Measurements from ENCODE around the gene PLSCR2.
"Not testable (repeated sequence)": the region's sequence is repeated elsewhere in the genome, so short reads cannot be mapped to it uniquely, and the experiment has no call there.

Gene PLSCR2

DNA sequence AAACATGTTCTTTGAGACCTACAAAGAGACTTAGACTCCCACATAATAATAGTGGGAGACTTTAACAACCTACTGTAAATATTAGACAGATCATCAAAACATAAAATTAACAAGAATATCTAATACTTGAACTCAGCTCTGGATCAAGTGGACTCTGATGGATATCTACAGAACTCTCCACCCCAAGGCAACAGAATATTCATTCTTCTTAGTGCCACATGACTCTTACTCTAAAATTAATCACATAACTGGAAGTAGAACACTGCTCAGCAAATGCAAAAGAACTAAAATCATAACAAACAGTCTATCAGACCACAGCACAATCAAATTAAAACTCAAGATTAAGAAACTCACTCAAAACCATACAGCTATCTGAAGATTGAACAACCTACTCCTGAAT lies 15.9 kb upstream of the PLSCR2 start:
- DNase-seq = no peak

- DNase-seq = no peak
Observed at GRCh38 chr3:146476094-146476740, 6.9 kb upstream of the PLSCR2 start.

- not testable (repeated sequence) for DNase-seq
Observed at GRCh38 chr3:146474976-146475375, 5.6 kb upstream of the PLSCR2 start.

- no peak for DNase-seq
Observed at GRCh38 chr3:146473726-146474125, 4.4 kb upstream of the PLSCR2 start.

DNA sequence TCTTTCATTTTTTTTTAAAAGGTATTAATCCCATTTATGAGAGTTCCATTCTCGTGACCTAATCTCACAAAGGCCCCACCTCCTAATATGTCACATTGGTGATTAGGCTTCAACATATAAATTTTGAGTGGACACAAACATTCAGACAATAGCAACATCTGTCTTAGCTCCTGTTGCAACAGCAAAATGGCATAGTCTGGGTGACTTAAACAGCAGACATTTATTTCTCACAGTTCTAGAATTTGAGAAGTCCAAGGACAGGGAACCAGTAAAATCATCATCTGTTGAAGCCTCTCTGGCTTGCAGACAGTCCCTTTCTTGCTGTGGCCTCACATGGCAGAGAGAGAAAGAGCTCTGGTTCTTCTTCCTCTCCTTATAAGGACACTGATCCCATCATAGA lies 3.2 kb upstream of the PLSCR2 start:
- no peak for DNase-seq

DNA sequence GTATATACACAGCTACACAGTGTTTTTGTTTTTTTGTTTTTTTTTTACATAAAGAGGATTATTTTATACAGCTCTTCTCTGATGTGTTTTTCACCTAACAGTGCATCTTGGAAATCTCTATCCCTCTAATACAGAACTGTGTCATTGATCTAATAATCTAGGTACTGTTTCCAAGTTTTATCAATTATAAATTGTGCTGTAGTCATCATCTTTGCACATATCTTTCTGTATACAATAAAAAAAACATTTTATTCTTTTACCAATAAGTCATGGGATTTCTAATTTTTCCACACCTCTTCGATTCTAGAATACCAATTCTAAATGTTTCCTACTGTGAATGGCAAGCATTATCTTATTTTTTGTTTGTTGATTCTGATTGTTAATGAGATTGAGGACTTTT lies 1.7 kb upstream of the PLSCR2 start:
- DNase-seq = no peak

GRCh38 chr3:146470425-146470990 lies 1.1 kb upstream of the PLSCR2 start:
- peak; percentile 50 for DNase-seq

DNA sequence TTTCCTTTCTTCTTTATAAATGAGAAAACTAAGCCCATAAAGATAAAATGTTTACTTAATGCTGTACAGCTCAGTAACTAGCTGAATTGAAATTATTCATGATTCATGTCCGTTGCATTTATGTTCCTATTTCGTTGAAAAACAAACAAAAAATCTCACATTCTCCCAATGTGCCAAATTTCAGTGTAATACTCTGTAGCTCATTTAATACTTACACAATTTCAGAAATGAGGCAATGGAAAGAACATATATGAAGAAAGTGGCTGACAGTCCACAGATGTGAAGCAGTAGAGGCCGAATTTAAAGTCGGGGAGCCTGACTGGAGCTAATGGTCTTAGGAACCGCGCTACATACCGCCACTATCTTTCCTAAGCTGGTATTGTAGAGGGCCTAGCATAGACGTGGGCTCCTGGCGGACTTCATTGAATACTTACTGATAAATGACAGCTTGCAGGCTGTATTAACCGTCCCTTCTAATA lies 651 bp downstream of the PLSCR2 start:
- DNase-seq = no peak

GRCh38 chr3:146468234-146468633 lies 1.1 kb downstream of the PLSCR2 start:
- DNase-seq = no peak

GRCh38 chr3:146466604-146467003 lies 2.8 kb downstream of the PLSCR2 start:
- DNase-seq = no peak

DNA sequence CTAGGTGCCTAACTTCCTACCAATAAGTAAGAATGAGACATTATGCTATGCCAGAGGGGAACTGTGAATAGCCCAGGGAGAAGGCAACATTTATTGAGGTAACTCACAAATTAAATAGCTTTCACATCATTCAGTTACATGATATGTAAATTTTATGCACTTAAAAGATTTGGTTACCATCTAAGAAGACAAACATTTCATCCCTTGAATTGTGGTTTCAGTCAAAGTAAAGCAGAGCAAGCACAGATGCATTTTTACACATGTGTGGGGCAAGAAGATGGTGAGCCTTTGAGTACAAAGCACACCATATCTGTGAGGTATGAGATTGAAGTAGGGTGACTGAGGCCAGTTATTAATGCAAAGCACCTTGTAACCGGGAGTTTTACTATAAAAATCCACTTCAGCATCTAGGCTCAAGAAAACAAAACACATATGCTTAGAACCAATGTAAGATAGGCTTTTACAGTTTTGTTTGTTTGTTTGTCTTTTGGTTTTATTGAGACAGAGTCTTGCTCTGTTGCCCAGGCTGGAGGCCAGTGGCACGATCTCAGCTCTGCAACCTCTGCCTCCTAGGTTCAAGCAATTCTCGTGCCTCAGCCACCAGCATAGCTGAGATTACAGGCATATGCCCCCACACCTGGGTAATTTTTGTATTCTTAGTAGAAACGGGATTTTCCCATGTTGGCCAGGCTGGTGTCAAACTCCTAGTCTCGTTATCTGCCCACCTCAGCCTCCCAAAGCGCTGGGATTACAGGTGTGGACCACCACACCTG lies 3.5 kb downstream of the PLSCR2 start:
- DNase-seq = no peak

DNA sequence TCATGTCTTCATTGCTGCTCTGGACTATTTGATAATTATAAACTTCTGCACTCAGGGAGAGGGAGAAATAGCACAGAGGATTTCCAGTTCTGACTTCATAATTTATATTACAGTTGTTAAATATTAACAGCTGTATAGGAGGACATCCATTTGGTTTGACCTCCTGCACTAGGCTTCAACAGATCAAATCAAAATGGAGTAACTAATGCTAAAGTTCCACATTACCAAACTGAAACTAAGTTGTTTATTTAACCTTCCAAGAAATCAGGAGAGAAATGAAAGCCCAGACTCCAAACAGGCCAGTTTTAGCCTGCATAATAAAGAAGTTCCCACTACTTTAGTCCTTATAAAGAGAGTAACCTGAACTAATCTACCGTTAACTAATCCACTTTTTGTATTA lies 4.6 kb downstream of the PLSCR2 start:
- no peak for DNase-seq

GRCh38 chr3:146464005-146464595 lies 5.3 kb downstream of the PLSCR2 start:
- no peak for DNase-seq

DNA sequence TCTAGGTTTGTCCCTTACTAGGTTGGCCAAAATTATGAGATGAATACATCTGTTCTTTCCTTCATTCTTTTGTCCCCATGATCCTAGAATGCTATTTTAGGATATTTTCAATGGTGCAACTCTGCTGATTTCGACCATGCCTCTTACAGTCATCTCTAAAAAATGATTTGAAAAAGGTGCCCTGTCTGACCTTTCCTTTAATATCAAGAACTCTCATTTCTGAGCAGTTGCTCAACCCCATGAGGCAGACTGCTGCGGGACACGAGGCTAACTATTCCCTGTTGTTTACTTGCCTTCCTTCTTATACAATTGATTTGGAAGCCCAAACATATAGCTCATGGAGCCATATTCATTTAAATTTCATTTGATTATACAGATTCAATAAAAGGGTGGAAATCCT lies 14.6 kb downstream of the PLSCR2 start:
- DNase-seq = no peak

- no peak for DNase-seq
Observed at GRCh38 chr3:146449613-146450012, 19.7 kb downstream of the PLSCR2 start.

GRCh38 chr3:146449076-146449475 lies 20.3 kb downstream of the PLSCR2 start:
- no peak for DNase-seq

DNA sequence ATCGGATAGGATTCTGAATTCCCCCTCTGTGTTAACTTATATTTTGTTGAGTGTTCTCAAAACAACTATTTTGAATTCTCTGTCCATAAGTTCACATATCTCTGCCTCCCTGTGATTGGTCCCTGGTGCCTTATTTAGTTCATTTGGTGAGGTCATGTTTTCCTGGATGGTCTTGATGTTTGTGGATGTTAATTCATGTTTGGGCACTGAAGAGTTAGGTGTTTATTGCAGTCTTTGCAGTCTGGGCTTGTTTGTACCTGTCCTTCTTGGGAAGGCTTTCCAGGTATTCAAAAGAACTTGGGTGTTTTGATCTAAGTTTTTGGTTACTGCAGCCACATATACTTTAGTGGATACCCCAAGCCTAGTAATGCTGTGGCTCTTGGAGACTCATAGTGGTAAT lies 23.3 kb downstream of the PLSCR2 start:
- DNase-seq = no peak

DNA sequence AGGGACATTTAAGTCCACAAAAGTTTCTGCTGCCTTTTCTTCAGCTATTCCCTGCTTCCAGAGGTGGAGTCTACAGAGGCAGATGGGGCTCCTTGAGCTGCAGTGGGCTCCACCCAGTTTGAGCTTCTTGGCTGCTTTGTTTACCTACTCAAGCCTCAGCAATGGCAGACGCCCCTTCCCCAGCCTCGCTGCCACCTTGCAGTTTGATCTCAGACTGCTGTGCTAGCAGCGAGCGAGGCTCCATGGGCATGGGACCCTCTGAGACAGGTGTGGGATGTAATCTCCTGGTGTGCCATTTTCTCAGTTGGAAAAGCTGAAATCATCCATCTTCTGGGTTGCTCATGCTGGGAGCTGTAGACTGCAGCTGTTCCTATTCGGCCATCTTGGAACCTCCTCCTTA lies 29.1 kb downstream of the PLSCR2 start:
- not testable (repeated sequence) for DNase-seq

DNA sequence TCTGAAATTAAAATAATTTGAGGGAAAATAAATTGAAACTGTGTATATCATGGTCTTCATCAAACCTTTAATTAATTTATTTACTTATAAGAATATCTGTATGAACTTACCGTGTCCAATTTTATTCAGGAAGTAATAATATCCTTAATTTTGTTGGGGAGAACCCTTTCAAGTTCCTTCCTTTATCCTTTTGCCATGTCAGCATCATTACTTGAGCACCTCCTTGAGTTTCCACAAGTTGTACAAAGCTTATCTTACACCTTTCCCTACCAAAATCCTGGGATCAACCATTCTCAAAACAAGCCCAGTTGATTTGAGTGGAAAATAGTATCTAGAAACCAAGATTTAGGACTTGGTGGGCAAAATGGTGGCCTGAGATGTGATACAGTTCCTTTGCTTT lies 37.3 kb downstream of the PLSCR2 start:
- no peak for DNase-seq

DNA sequence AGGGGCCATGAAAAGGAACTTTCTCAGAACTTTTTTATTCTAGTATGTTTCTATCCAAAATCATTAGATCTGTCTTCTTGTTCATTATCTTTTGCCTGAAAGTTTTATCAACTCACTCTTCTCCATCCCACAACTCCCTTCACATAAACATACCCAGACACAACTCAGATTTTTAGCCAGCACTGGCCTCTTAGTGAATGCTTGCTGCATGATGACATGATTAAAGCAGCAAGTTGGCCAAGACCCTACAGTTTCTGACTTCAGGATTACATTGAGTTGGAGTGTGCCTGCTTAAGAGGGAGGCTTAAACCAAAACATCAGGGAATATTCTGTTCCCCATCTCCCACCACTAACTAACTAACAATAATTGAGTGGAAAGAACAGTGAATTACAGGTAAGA lies 38.1 kb downstream of the PLSCR2 start:
- DNase-seq = no peak

- DNase-seq = no peak
Observed at GRCh38 chr3:146425341-146425740, 44.0 kb downstream of the PLSCR2 start.

- DNase-seq = no peak
Observed at GRCh38 chr3:146421819-146422759, 47.3 kb downstream of the PLSCR2 start.

DNA sequence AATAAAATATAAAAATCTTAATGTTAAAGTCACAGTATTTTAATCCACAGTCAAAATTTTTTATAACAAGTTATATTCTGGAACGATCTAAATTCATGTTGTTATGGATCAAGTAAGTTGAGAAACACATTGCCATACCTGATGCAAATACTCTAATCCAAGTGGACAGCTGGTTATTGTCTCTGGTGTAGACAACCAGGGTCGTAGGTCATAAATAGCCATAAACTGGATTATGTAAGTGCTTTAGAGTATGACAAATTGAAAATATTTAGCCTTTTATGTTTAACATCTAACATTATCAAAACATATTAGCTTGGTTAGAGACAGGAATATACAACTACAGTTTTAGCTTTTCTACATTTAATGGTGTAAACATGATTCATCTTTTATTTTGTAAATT lies 53.0 kb downstream of the PLSCR2 start:
- DNase-seq = no peak

All from NCI-H2029 treated with DMSO at 0.1 percent for 48 hours (cell line).